K562 (cell line): Measurements from ENCODE around the gene SPATA2L. TPM values are rescaled to one million over a fixed set of nuclear protein-coding genes. Genes with fewer than 3 reads are reported as not detected.

Experiments used
- ATAC-seq: fragments of 200-7000 bp; cut with Tn5 transposase; 3 replicates; pipeline ENCODE4 v1.9.1; 2020; ENCODE audit warnings: moderate library complexity
- BruUV-seq: library from RNA; stranded (reverse); fragments of 400-500 nt; replicated peaks from 2 replicates; lab custom pipeline; 2021; lab: Mats Ljungman, UMichigan
- CTCF ChIA-PET: fragments of 300-600 bp; formaldehyde crosslinking; extraction: SDS; loops from one replicate; lab custom pipeline; 2021; ENCODE audit warnings: low intra/inter-chr PET ratio; lab: Yijun Ruan, JAX
- POLR2A ChIA-PET: fragments of 300-600, 350-650 bp; sonication (Branson Sonifier 250); formaldehyde crosslinking; extraction: SDS; loops from one replicate; lab custom pipeline; 2021; ENCODE audit warnings: antibody characterized with exemption, inconsistent platforms; lab: Yijun Ruan, JAX
- DNase-seq, 4 experiments: peaks; one replicate each; pipeline versions ENCODE4 v3.0.0 to v3.0.0-alpha.2; 2011 to 2018; ENCODE audit warnings: low spot score in 3 of 4, mixed read lengths in 3 of 4; ENCODE audit errors: extremely low read depth in 1 of 4
- FAIRE-seq: peaks from 2 replicates; lab custom pipeline; 2011; peaks lifted over from hg19 to GRCh38; lab: Jason Lieb, UNC
- H2AFZ ChIP-seq: 2 replicates; pipeline ENCODE4 v1.6.0; 2011; ENCODE audit warnings: low read depth, low read length, control low read depth, inconsistent platforms
- H3K27ac ChIP-seq: fragments of 200-600 bp; 3 replicates; pipeline ENCODE4 v1.8.0; 2011; ENCODE audit warnings: low read depth, mild to moderate bottlenecking, control low read depth, inconsistent platforms, low read length, moderate library complexity, mixed read lengths; ENCODE audit errors: extremely low read depth
- H3K27me3 ChIP-seq, 2 experiments: fragments of 300-600 bp in 1 of 2; 2 replicates in 1 of 2; 3 replicates in 1 of 2; pipeline versions ENCODE4 v1.6.0 to v1.8.0; 2011; ENCODE audit warnings: inconsistent platforms in 2 of 2, low read length in 2 of 2, mild to moderate bottlenecking in 1 of 2, mixed read lengths in 1 of 2, moderate library complexity in 1 of 2; ENCODE audit not compliant: control insufficient read depth in 2 of 2, insufficient read depth in 2 of 2
- H3K36me3 ChIP-seq: fragments of 300-600 bp; 3 replicates; pipeline ENCODE4 v1.8.0; 2011; ENCODE audit warnings: mild to moderate bottlenecking, low read length, inconsistent platforms; ENCODE audit not compliant: control insufficient read depth, insufficient read depth
- H3K4me1 ChIP-seq, 2 experiments: fragments of 200-600 bp in 1 of 2; replicated peaks in 1 of 2; 2 replicates in 1 of 2; 3 replicates in 1 of 2; pipeline versions ENCODE4 v1.5.1 to v1.8.0; 2011; ENCODE audit warnings: inconsistent platforms in 2 of 2, low read length in 2 of 2, mild to moderate bottlenecking in 1 of 2, mixed read lengths in 1 of 2, moderate library complexity in 1 of 2; ENCODE audit not compliant: control insufficient read depth in 2 of 2, insufficient read depth in 2 of 2
- H3K4me2 ChIP-seq: 2 replicates; pipeline ENCODE4 v1.6.1; 2011; ENCODE audit warnings: low read length, control low read depth, inconsistent platforms, mixed read lengths; ENCODE audit not compliant: insufficient read depth
- H3K4me3 ChIP-seq: fragments of 200-600 bp; sonication (generic), shearing (Covaris generic); 2 replicates; pipeline ENCODE4 v1.5.1; 2016; ENCODE audit warnings: control low read depth, inconsistent platforms
- H3K79me2 ChIP-seq: fragments of 200-600 bp; 3 replicates; pipeline ENCODE4 v1.8.0; 2011; ENCODE audit warnings: low read length, inconsistent platforms; ENCODE audit not compliant: control insufficient read depth, insufficient read depth
- H3K9ac ChIP-seq, 2 experiments: 2 replicates each; pipeline versions ENCODE4 v1.6.0 to v1.6.1; 2011; ENCODE audit warnings: low read depth in 2 of 2, low read length in 2 of 2, control low read depth in 1 of 2, inconsistent platforms in 1 of 2, mild to moderate bottlenecking in 1 of 2, mixed read lengths in 1 of 2; ENCODE audit not compliant: insufficient read depth in 1 of 2
- H3K9me1 ChIP-seq: one replicate; pipeline ENCODE4 v1.6.0; 2011; ENCODE audit warnings: inconsistent platforms, mild to moderate bottlenecking, low read length, moderate library complexity; ENCODE audit not compliant: control insufficient read depth, insufficient read depth
- H3K9me3 ChIP-seq: replicated peaks from 2 replicates; pipeline ENCODE4 v1.5.1; 2011; ENCODE audit warnings: low read depth, low read length, inconsistent platforms; ENCODE audit not compliant: control insufficient read depth, insufficient read depth
- H4K20me1 ChIP-seq: replicated peaks from 2 replicates; pipeline ENCODE4 v1.6.1; 2011; ENCODE audit warnings: low read length, inconsistent platforms, mixed read lengths; ENCODE audit not compliant: control insufficient read depth, insufficient read depth
- FOSL1 ChIP-seq: fragments of 200-800 bp; sonication (Bioruptor generic); conservative IDR thresholded peaks from 2 replicates; pipeline ENCODE4 v1.6.1; 2016; ENCODE audit warnings: missing genetic modification characterization, missing compliant biosample characterization
- FOXM1 ChIP-seq, 2 experiments: fragments of 450-650 bp in 1 of 2; sonication (generic) in 1 of 2; formaldehyde crosslinking in 1 of 2; IDR thresholded peaks; 2 replicates each; pipeline versions ENCODE4 v1.6.1 to v1.9.0; 2017 to 2022; ENCODE audit warnings: low read depth in 2 of 2, mild to moderate bottlenecking in 2 of 2, missing genetic modification reagents in 1 of 2, moderate library complexity in 1 of 2
- KLF16 ChIP-seq: IDR thresholded peaks from 2 replicates; pipeline ENCODE4 v1.6.1; 2016; ENCODE audit warnings: antibody characterized with exemption
- POLR2G ChIP-seq: fragments of 200-400 bp; formaldehyde crosslinking; IDR thresholded peaks from 2 replicates; pipeline ENCODE4 v1.6.1; 2017; ENCODE audit warnings: low read depth, mild to moderate bottlenecking, antibody characterized with exemption, low read length, moderate library complexity
- SMARCA4 ChIP-seq: fragments of 450-650 bp; IDR thresholded peaks from 2 replicates; pipeline ENCODE4 v1.6.1; 2016
- ZNF232 ChIP-seq: sonication (generic); formaldehyde crosslinking; IDR thresholded peaks from 2 replicates; pipeline ENCODE4 v1.8.0; 2022; ENCODE audit warnings: mild to moderate bottlenecking, missing genetic modification reagents
- ZSCAN32 ChIP-seq: fragments of 450-650 bp; formaldehyde crosslinking; IDR thresholded peaks from 2 replicates; pipeline ENCODE4 v1.4.0; 2020; ENCODE audit warnings: mild to moderate bottlenecking, moderate library complexity
- WGBS: fragments of 100-300 bp; shearing (Covaris generic); methylation state at CpG from one replicate; pipeline ENCODE4 v1.1.6; 2016; ENCODE audit warnings: low coverage, mixed read lengths; ENCODE audit not compliant: insufficient coverage; ENCODE audit errors: missing lambda C conversion rate; 5-methylcytosine and 5-hydroxymethylcytosine counted together
- in situ Hi-C: fragments of 300-500 bp; cut with MboI; formaldehyde crosslinking; loops from 4 replicates; pipeline ENCODE4 v1.15.0; 2018; ENCODE audit warnings: inconsistent platforms, mixed read lengths
- intact Hi-C: fragments of 100-400 bp; cut with micrococcal nuclease; formaldehyde crosslinking; loops from 2 replicates; pipeline ENCODE4 v1.14.2; 2022
- polyA plus RNA-seq, 8 experiments: library from polyadenylated mRNA; depleted of rRNA in 4 of 8; stranded (reverse) in 5 of 8; unstranded in 3 of 8; fragments of >200 nt; fragmentation: Nextera tagmentation in 2 of 8; fragmentation: Illumina TruSeq in 1 of 8; extraction: Ambion mirVana in 2 of 8; extraction: Trizol in 1 of 8; gene quantifications; 2 replicates each; pipeline versions ENCODE4 v1.2.1 to v1.2.3, GENCODE V29; 2011 to 2014; ENCODE audit warnings: inconsistent platforms in 1 of 8, missing spikeins in 1 of 8
- total RNA-seq, 7 experiments: library from RNA; depleted of rRNA in 6 of 7; stranded (reverse); fragments of >200 nt in 6 of 7; fragmentation: Illumina TruSeq in 2 of 7; extraction: Trizol in 2 of 7; gene quantifications; 2 replicates each; pipeline versions ENCODE4 v1.2.1 to v1.2.3, GENCODE V29; 2011 to 2021; ENCODE audit warnings: low replicate concordance in 1 of 7
- TF ChIP-seq, protein P1 (sequence below): sonication (generic); formaldehyde crosslinking; IDR thresholded peaks from 2 replicates; pipeline ENCODE4 v1.8.0; 2023; ENCODE audit warnings: missing genetic modification reagents, mild to moderate bottlenecking, borderline replicate concordance
- TF ChIP-seq, protein P2 (sequence below): sonication (generic); formaldehyde crosslinking; IDR thresholded peaks from 2 replicates; pipeline ENCODE4 v1.8.1; 2023; ENCODE audit warnings: mild to moderate bottlenecking, missing genetic modification reagents, moderate library complexity

The SPATA2L gene
- total and polyA plus RNA-seq, 9 of the 15 experiments (the other 6 are each of a cell fraction or from before 2014, with no cell fraction given), result 0.13 to 19.2 (median 4.8) TPM; not detected in 1

DNA sequence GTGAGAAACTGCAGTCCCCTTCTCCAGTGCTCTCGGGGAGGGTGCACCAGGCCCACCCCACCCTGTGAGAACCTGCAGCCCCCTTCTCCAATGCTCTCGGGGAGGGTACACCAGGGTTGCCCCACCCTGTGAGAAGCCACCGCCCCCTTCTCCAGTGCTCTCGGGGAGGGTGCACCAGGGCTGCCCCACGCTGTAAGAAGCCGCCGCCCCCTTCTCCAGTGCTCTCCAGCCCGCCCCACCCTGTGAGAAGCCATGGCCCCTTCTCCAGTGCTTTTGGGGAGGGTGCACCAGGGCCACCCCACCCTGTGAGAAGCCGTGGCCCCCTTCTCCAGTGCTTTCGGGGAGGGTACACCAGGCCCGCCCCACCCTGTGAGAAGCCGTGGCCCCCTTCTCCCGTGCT lies 31.8 kb downstream of the SPATA2L start:
- Histone ChIP-seq H3K36me3 (0 out of 3 replicates have a peak, but pooled peaks cover 1% of the 10 kb centered on the region), H3K27me3 (no peaks in the 10 kb centered on the region), H3K4me1 (peaks cover 0 to 23% of the 10 kb centered on the region in 2 experiments; a peak in 3 of 5 replicates), H3K79me2 (no peaks in the 10 kb centered on the region), H3K4me2 (no peak overlapping the region), H3K4me3 (no peak overlapping the region), H3K9ac (no peak overlapping the region), H3K9me1 (no peaks in the 10 kb centered on the region), H4K20me1 (no peaks in the 10 kb centered on the region), H2AFZ (no peak overlapping the region), H3K27ac (no peak overlapping the region), H3K9me3 (no peaks in the 10 kb centered on the region)
- POLR2A ChIA-PET, result no interaction called here
- no TSS peak for BruUV-seq
- ATAC-seq, result peak; percentile 79
- TF ChIP-seq SMARCA4 (no peak), POLR2G (0 out of 2 replicates have a peak, but pooled peaks have one; percentile 8)
- no peak for FAIRE-seq
- 60% methylated on average over 8 of the region's 13 CpGs for WGBS
- in situ Hi-C loops, result no loop called here
- intact Hi-C loops, result no loop called here
- DNase-seq, result peak in 1 of 4 experiments; percentile 30
- CTCF ChIA-PET, result no interaction called here

DNA sequence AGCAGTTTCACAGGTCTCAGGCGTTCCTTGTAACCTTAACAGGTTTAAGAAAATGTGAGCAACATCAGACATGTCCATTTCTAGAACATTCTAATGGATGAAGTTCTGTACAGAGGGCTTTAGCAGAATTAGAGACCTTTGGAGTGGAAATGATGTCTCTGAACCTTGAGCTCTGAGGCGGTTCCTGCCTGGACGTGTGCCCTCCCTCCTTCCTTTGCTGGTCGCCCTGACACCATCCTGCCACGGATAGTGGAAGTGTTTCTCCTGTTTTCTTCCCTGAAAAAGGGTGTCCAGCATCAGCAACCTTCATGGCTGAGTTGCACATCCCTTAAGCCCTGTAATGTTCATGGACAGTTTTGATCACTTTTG lies 32.7 kb downstream of the SPATA2L start:
- H3K27ac ChIP-seq, result no peak overlapping the region
- DNase-seq (no peak), FAIRE-seq (no peak), ATAC-seq (no peak)
- H3K9me1 ChIP-seq, result no peaks in the 10 kb centered on the region
- H2AFZ ChIP-seq, result no peak overlapping the region
- no peak overlapping the region for H3K4me2 ChIP-seq
- H3K4me3 ChIP-seq, result no peak overlapping the region
- H3K27me3 ChIP-seq, result no peaks in the 10 kb centered on the region
- peaks cover 3 to 19% of the 10 kb centered on the region in 2 experiments; a peak in 3 of 5 replicates for H3K4me1 ChIP-seq
- ChIA-PET CTCF (no interaction called here), POLR2A (interaction anchor here (1.0 to 1.5 kb wide), 2 partner anchors 10 to 18 kb away, joined by 3 to 6 read pairs; partner anchors contain the start of gene CDK10)
- intact Hi-C loops (no loop called here), in situ Hi-C loops (no loop called here)
- H3K9ac ChIP-seq, result no peak overlapping the region
- H3K9me3 ChIP-seq, result no peaks in the 10 kb centered on the region
- 53% methylated on average over 5 of the region's 5 CpGs for WGBS
- peaks cover 7% of the 10 kb centered on the region; the same call in 1 of the 3 replicates for H3K36me3 ChIP-seq
- no peaks in the 10 kb centered on the region for H3K79me2 ChIP-seq
- no TSS peak for BruUV-seq
- no peaks in the 10 kb centered on the region for H4K20me1 ChIP-seq
- TF ChIP-seq FOXM1 (IDR thresholded peaks at IDR 0.05; ENCODE audit: low read depth) (no peak), FOXM1 (CRISPR knock-in tag; IDR thresholded peaks at IDR 0.05; ENCODE audit: low read depth) (no peak), ZNF232 (no peak), KLF16 (no peak), FOSL1 (tag) (no peak), ZSCAN32 (no peak)
- TF ChIP-seq, protein P1, sequence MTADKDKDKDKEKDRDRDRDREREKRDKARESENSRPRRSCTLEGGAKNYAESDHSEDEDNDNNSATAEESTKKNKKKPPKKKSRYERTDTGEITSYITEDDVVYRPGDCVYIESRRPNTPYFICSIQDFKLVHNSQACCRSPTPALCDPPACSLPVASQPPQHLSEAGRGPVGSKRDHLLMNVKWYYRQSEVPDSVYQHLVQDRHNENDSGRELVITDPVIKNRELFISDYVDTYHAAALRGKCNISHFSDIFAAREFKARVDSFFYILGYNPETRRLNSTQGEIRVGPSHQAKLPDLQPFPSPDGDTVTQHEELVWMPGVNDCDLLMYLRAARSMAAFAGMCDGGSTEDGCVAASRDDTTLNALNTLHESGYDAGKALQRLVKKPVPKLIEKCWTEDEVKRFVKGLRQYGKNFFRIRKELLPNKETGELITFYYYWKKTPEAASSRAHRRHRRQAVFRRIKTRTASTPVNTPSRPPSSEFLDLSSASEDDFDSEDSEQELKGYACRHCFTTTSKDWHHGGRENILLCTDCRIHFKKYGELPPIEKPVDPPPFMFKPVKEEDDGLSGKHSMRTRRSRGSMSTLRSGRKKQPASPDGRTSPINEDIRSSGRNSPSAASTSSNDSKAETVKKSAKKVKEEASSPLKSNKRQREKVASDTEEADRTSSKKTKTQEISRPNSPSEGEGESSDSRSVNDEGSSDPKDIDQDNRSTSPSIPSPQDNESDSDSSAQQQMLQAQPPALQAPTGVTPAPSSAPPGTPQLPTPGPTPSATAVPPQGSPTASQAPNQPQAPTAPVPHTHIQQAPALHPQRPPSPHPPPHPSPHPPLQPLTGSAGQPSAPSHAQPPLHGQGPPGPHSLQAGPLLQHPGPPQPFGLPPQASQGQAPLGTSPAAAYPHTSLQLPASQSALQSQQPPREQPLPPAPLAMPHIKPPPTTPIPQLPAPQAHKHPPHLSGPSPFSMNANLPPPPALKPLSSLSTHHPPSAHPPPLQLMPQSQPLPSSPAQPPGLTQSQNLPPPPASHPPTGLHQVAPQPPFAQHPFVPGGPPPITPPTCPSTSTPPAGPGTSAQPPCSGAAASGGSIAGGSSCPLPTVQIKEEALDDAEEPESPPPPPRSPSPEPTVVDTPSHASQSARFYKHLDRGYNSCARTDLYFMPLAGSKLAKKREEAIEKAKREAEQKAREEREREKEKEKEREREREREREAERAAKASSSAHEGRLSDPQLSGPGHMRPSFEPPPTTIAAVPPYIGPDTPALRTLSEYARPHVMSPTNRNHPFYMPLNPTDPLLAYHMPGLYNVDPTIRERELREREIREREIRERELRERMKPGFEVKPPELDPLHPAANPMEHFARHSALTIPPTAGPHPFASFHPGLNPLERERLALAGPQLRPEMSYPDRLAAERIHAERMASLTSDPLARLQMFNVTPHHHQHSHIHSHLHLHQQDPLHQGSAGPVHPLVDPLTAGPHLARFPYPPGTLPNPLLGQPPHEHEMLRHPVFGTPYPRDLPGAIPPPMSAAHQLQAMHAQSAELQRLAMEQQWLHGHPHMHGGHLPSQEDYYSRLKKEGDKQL (CRISPR knock-in tag), result no peak
- TF ChIP-seq, protein P2, sequence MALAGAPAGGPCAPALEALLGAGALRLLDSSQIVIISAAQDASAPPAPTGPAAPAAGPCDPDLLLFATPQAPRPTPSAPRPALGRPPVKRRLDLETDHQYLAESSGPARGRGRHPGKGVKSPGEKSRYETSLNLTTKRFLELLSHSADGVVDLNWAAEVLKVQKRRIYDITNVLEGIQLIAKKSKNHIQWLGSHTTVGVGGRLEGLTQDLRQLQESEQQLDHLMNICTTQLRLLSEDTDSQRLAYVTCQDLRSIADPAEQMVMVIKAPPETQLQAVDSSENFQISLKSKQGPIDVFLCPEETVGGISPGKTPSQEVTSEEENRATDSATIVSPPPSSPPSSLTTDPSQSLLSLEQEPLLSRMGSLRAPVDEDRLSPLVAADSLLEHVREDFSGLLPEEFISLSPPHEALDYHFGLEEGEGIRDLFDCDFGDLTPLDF (CRISPR knock-in tag), result no peak
